ENCODE results near the gene NOS1AP. TPM values are rescaled to one million over a fixed set of nuclear protein-coding genes. Genes with fewer than 3 reads are reported as not detected.

Gene NOS1AP
- total RNA-seq, 1 experiment from 2014 or later: 14.7 TPM

GRCh38 chr1:162200096-162200847, 130.8 kb downstream of the NOS1AP start:
- DNase-seq (ENCODE audit: low spot score) (no peak), ATAC-seq (no peak)
- Mint-ChIP-seq H3K4me3 (no peak overlapping the region), H3K27me3 (ENCODE audit: low read depth) (no peaks in the 10 kb centered on the region), H3K9me3 (peaks cover 9% of the 10 kb centered on the region), H3K36me3 (peaks cover 3% of the 10 kb centered on the region; the same call in 1 of the 2 replicates), H3K27ac (no peak overlapping the region), H3K4me1 (peaks cover 55% of the 10 kb centered on the region)
- CTCF ChIA-PET: no interaction called here
- POLR2A ChIA-PET: no interaction called here
- TF ChIP-seq E2F5 (CRISPR knock-in tag; IDR thresholded peaks at IDR 0.05) (no peak), USF2 (CRISPR knock-in tag; IDR thresholded peaks at IDR 0.05) (no peak), ZSCAN18 (CRISPR knock-in tag; IDR thresholded peaks at IDR 0.05) (no peak), AR (CRISPR knock-in tag; IDR thresholded peaks at IDR 0.05) (no peak), IRF2 (CRISPR knock-in tag; IDR thresholded peaks at IDR 0.05; ENCODE audit: borderline replicate concordance, low read depth) (no peak), FOXP4 (CRISPR knock-in tag; IDR thresholded peaks at IDR 0.05) (no peak), ZMAT4 (CRISPR knock-in tag; IDR thresholded peaks at IDR 0.05) (no peak), ARID4B (CRISPR knock-in tag; IDR thresholded peaks at IDR 0.05; ENCODE audit: borderline replicate concordance) (no peak), EMX1 (CRISPR knock-in tag; IDR thresholded peaks at IDR 0.05) (no peak), ZNF532 (CRISPR knock-in tag; IDR thresholded peaks at IDR 0.05; ENCODE audit: borderline replicate concordance) (no peak), E2F4 (CRISPR knock-in tag; IDR thresholded peaks at IDR 0.05; ENCODE audit: borderline replicate concordance, low read depth) (no peak), NR1H2 (CRISPR knock-in tag; IDR thresholded peaks at IDR 0.05) (no peak), IRF1 (CRISPR knock-in tag; IDR thresholded peaks at IDR 0.05) (no peak), ERG (CRISPR knock-in tag; IDR thresholded peaks at IDR 0.05) (no peak)

All from WTC11 (cell line).